CD14-positive monocyte (primary cell): ENCODE data around the gene ISY1. TPM values are rescaled to one million over a fixed set of nuclear protein-coding genes. Genes with fewer than 3 reads are reported as not detected.

Experiments used
- DNase-seq, 3 donors: peaks; one replicate each; pipeline ENCODE4 v3.0.0-alpha.2; 2011 to 2022
- H2AFZ ChIP-seq: 2 replicates; pipeline ENCODE4 v1.6.0; 2012; ENCODE audit warnings: mild to moderate bottlenecking, low read depth, low read length, inconsistent platforms; ENCODE audit not compliant: insufficient read depth, poor library complexity, severe bottlenecking
- H3K27ac ChIP-seq, 2 donors: 1 replicate in 1 of 2; 2 replicates in 1 of 2; pipeline ENCODE4 v1.5.1; 2012 to 2013; ENCODE audit warnings: low read length in 2 of 2, control low read depth in 1 of 2, inconsistent platforms in 1 of 2, low read depth in 1 of 2, mild to moderate bottlenecking in 1 of 2
- H3K27me3 ChIP-seq, 2 donors: one replicate each; pipeline versions ENCODE4 v1.6.0 to v1.6.1; 2011 to 2013; ENCODE audit warnings: low read length in 2 of 2; ENCODE audit not compliant: control insufficient read depth in 2 of 2, insufficient read depth in 2 of 2
- H3K36me3 ChIP-seq, 2 donors: replicated peaks in 1 of 2; 1 replicate in 1 of 2; 2 replicates in 1 of 2; pipeline versions ENCODE4 v1.5.1 to v1.6.1; 2012 to 2013; ENCODE audit warnings: low read length in 2 of 2, control low read depth in 1 of 2, inconsistent platforms in 1 of 2, mild to moderate bottlenecking in 1 of 2; ENCODE audit not compliant: insufficient read depth in 2 of 2, control insufficient read depth in 1 of 2
- H3K4me1 ChIP-seq, 2 donors: 1 replicate in 1 of 2; 2 replicates in 1 of 2; pipeline versions ENCODE4 v1.5.1 to v1.6.1; 2012 to 2013; ENCODE audit warnings: low read length in 2 of 2, control low read depth in 1 of 2, inconsistent platforms in 1 of 2, mild to moderate bottlenecking in 1 of 2, moderate library complexity in 1 of 2; ENCODE audit not compliant: insufficient read depth in 2 of 2, control insufficient read depth in 1 of 2
- H3K4me2 ChIP-seq: replicated peaks from 2 replicates; pipeline ENCODE3; 2012; ENCODE audit warnings: low read length, moderate library complexity, mild to moderate bottlenecking; ENCODE audit not compliant: poor library complexity, severe bottlenecking; ENCODE audit errors: extremely low read depth
- H3K4me3 ChIP-seq, 3 experiments: fragments of 200-600 bp in 1 of 3; sonication (generic) in 1 of 3; replicated peaks in 1 of 3; 1 replicate in 2 of 3; 2 replicates in 1 of 3; pipeline ENCODE4 v1.5.1; 2011 to 2013; ENCODE audit warnings: low read length in 3 of 3, mild to moderate bottlenecking in 3 of 3, control low read depth in 2 of 3, low read depth in 2 of 3, inconsistent platforms in 1 of 3, moderate library complexity in 1 of 3
- H3K79me2 ChIP-seq: 2 replicates; pipeline ENCODE4 v1.6.0; 2012; ENCODE audit warnings: mild to moderate bottlenecking, control low read depth, inconsistent platforms, low read length, moderate library complexity; ENCODE audit not compliant: insufficient read depth
- H3K9ac ChIP-seq: 2 replicates; pipeline ENCODE4 v1.6.0; 2017; ENCODE audit warnings: low read length, mild to moderate bottlenecking; ENCODE audit not compliant: insufficient read depth, poor library complexity, severe bottlenecking
- H3K9me3 ChIP-seq, 2 donors: replicated peaks in 1 of 2; 1 replicate in 1 of 2; 2 replicates in 1 of 2; pipeline versions ENCODE4 v1.5.1 to v1.6.1; 2012 to 2013; ENCODE audit warnings: low read length in 2 of 2, control low read depth in 1 of 2; ENCODE audit not compliant: control insufficient read depth in 1 of 2, insufficient read depth in 1 of 2
- H4K20me1 ChIP-seq: 2 replicates; pipeline ENCODE4 v1.6.0; 2012; ENCODE audit warnings: mild to moderate bottlenecking, low read length, control low read depth, moderate library complexity; ENCODE audit not compliant: insufficient read depth
- H3K27ac Mint-ChIP-seq, 7 donors: one replicate each; pipeline ENCODE4 v1.8.0; 2020; ENCODE audit warnings: mild to moderate bottlenecking in 7 of 7, mixed read lengths in 7 of 7, moderate library complexity in 6 of 7, inconsistent platforms in 2 of 7
- H3K27me3 Mint-ChIP-seq, 3 donors: one replicate each; pipeline ENCODE4 v1.8.0; 2021 to 2022; ENCODE audit warnings: low read depth in 3 of 3, mild to moderate bottlenecking in 3 of 3, mixed read lengths in 3 of 3, moderate library complexity in 3 of 3, inconsistent platforms in 1 of 3
- H3K36me3 Mint-ChIP-seq, 2 donors: one replicate each; pipeline ENCODE4 v1.8.0; 2020; ENCODE audit warnings: mixed read lengths in 2 of 2, inconsistent platforms in 1 of 2, mild to moderate bottlenecking in 1 of 2
- H3K4me1 Mint-ChIP-seq: one replicate; pipeline ENCODE4 v1.8.0; 2020; ENCODE audit warnings: mild to moderate bottlenecking, mixed read lengths
- H3K4me3 Mint-ChIP-seq, 2 donors: one replicate each; pipeline ENCODE4 v1.8.0; 2020; ENCODE audit warnings: mild to moderate bottlenecking in 2 of 2, mixed read lengths in 2 of 2, moderate library complexity in 1 of 2
- H3K9me3 Mint-ChIP-seq, 7 donors: one replicate each; pipeline ENCODE4 v1.8.0; 2020 to 2022; ENCODE audit warnings: mixed read lengths in 7 of 7, mild to moderate bottlenecking in 6 of 7, moderate library complexity in 6 of 7, inconsistent platforms in 2 of 7
- WGBS: methylation state at CpG from one replicate; pipeline ENCODE4 v1.1.5; 2013; ENCODE audit warnings: missing lambda C conversion rate; ENCODE audit not compliant: insufficient coverage; 5-methylcytosine and 5-hydroxymethylcytosine counted together
- intact Hi-C, 2 donors: fragments of 100-400 bp; cut with micrococcal nuclease; formaldehyde crosslinking; loops; one replicate each; pipeline versions ENCODE4 v1.15.0 to v1.15.1; 2023
- polyA plus RNA-seq, 3 donors: library from polyadenylated mRNA; depleted of rRNA in 1 of 3; unstranded in 2 of 3; stranded (reverse) in 1 of 3; fragments of 300-500 nt in 2 of 3; fragments of >200 nt in 1 of 3; fragmentation: Illumina TruSeq in 2 of 3; gene quantifications; 1 replicate in 2 of 3; 2 replicates in 1 of 3; pipeline ENCODE4 v1.2.3, GENCODE V29; 2012 to 2021
- TF ChIP-seq, protein P1 (sequence below): fragments of 200-600 bp; IDR thresholded peaks from one replicate; pipeline ENCODE4 v1.8.0; 2022; ENCODE audit warnings: antibody characterized with exemption, mild to moderate bottlenecking

Gene ISY1
- polyA plus RNA-seq, 3 donors, result 25.2 to 70.7 (median 67.9) TPM

DNA sequence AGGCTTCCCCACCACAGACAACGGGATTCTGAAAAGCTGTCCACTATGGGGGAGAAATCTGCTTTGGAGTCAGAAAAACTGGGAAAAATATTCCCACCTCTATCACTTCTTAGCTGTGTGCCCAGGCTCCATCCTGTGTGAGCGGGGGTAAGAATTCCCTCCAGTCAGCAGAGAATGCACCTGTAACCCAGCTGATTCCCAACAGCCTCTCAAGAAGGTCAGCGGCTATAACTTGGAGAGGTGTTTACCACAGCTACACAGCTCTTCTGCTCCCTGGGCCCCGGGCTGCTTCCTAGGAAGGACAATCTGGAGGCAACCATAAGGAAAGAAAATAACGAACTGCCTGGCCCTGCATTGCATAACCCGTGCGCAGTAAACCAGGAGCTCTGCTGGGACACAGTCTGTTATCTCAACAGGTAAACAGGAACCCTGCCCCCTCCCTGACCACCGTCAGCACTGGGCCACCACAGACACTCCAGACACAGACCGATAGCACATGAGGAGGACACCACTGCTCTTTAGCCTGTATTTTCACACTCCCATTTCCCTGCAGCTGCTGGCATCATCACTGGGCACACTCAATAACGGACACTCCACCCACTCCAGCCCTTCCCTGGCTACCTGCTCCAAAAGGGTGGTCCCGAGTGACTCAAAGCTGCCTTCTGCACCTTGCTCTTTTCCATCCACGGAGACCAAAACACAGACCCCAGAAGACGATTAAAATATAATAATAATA lies 41.3 kb downstream of the ISY1 start:
- H3K27ac ChIP-seq, result peak overlapping the region; percentile 92 to 95
- peak overlapping the region; percentile 93 for H3K9ac ChIP-seq
- Mint-ChIP-seq H3K27me3 (peaks cover 1 to 6% (median 3%) of the 10 kb centered on the region in 3 donors), H3K4me1 (peaks cover 54% of the 10 kb centered on the region), H3K4me3 (peak overlapping the region; percentile 87 to 90), H3K36me3 (peaks cover 37 to 43% of the 10 kb centered on the region in 2 donors), H3K9me3 (peaks cover 0 to 4% (median 0%) of the 10 kb centered on the region in 7 donors), H3K27ac (peak overlapping the region; percentile 84 to 96 (median 92))
- WGBS, result 17% methylated on average over 9 of the region's 13 CpGs
- H3K4me1 ChIP-seq, result peaks cover 36 to 48% of the 10 kb centered on the region in 2 donors
- H3K4me2 ChIP-seq, result peak overlapping the region; percentile 92
- no peak overlapping the region for H2AFZ ChIP-seq
- TF ChIP-seq, protein P1, sequence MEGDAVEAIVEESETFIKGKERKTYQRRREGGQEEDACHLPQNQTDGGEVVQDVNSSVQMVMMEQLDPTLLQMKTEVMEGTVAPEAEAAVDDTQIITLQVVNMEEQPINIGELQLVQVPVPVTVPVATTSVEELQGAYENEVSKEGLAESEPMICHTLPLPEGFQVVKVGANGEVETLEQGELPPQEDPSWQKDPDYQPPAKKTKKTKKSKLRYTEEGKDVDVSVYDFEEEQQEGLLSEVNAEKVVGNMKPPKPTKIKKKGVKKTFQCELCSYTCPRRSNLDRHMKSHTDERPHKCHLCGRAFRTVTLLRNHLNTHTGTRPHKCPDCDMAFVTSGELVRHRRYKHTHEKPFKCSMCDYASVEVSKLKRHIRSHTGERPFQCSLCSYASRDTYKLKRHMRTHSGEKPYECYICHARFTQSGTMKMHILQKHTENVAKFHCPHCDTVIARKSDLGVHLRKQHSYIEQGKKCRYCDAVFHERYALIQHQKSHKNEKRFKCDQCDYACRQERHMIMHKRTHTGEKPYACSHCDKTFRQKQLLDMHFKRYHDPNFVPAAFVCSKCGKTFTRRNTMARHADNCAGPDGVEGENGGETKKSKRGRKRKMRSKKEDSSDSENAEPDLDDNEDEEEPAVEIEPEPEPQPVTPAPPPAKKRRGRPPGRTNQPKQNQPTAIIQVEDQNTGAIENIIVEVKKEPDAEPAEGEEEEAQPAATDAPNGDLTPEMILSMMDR, result no peak
- intact Hi-C loops, result no loop called here
- H3K27me3 ChIP-seq, result no peaks in the 10 kb centered on the region
- no peaks in the 10 kb centered on the region for H3K9me3 ChIP-seq
- peaks cover 56% of the 10 kb centered on the region for H3K79me2 ChIP-seq
- no peak for DNase-seq
- peaks cover 77% of the 10 kb centered on the region for H4K20me1 ChIP-seq
- H3K4me3 ChIP-seq, result peak overlapping the region; percentile 83 to 96 (median 94)
- peaks cover 25 to 46% of the 10 kb centered on the region in 2 donors for H3K36me3 ChIP-seq

DNA sequence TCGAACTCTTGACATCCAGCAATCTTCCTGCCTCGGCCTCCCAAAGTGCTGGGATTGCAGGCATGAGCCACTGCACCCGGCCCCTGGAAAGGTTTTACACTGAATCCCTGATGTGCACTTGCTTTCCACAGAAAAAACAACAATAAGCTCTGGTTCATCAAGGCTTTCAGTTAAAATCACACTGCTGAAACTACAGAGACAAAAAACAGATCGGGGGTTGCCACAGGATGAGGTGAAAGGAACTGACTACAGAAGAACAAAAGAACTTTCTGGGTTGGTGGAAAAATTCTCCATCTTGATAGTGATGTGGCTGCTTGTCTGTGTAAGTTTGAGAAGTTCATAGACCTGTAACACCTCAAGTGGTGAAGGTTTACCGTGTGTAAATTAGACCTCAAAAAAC lies 42.1 kb downstream of the ISY1 start:
- TF ChIP-seq, protein P1, result no peak
- Histone ChIP-seq H3K27me3 (no peaks in the 10 kb centered on the region), H3K4me1 (peaks cover 36 to 46% of the 10 kb centered on the region in 2 donors), H3K9ac (no peak overlapping the region), H3K9me3 (no peaks in the 10 kb centered on the region), H3K4me3 (no peak overlapping the region), H3K4me2 (no peak overlapping the region), H3K36me3 (peaks cover 30 to 54% of the 10 kb centered on the region in 2 donors), H2AFZ (no peak overlapping the region), H3K79me2 (peaks cover 64% of the 10 kb centered on the region), H4K20me1 (peaks cover 85% of the 10 kb centered on the region), H3K27ac (no peak overlapping the region)
- Mint-ChIP-seq H3K4me1 (peaks cover 54% of the 10 kb centered on the region), H3K9me3 (peaks cover 0 to 4% (median 0%) of the 10 kb centered on the region in 7 donors), H3K36me3 (peaks cover 45 to 51% of the 10 kb centered on the region in 2 donors), H3K27ac (no peak overlapping the region), H3K4me3 (no peak overlapping the region), H3K27me3 (peaks cover 1 to 4% (median 3%) of the 10 kb centered on the region in 3 donors)
- DNase-seq, result no peak
- WGBS, result 100% methylated on average over 3 of the region's 5 CpGs
- intact Hi-C loops, result no loop called here
